ENCODE measurements around the gene ATP5F1A. TPM values are rescaled to one million over a fixed set of nuclear protein-coding genes. Genes with fewer than 3 reads are reported as not detected.

The ATP5F1A gene
- total RNA-seq, 1 donor from 2014 or later = 1,034 TPM

GRCh38 chr18:46062781-46063180 is 35.3 kb downstream of the ATP5F1A start:
- H3K36me3 Mint-ChIP-seq = no peaks in the 10 kb centered on the region
- no peaks in the 10 kb centered on the region for H3F3A ChIP-seq (ENCODE audit: low read depth)
- H3K9me3 ChIP-seq (ENCODE audit: low read depth) = no peaks in the 10 kb centered on the region
- H2AFZ ChIP-seq (replicated peaks) = no peak overlapping the region
- TF ChIP-seq EZH2phosphoT487 (IDR thresholded peaks at IDR 0.05) (no peak), EZH2 (IDR thresholded peaks at IDR 0.05) (no peak), CTCF (IDR thresholded peaks at IDR 0.05) (no peak)
- no peak overlapping the region for H3K9ac ChIP-seq
- H4K20me1 ChIP-seq (ENCODE audit: low read depth) = no peaks in the 10 kb centered on the region
- H3K27me3 ChIP-seq = no peaks in the 10 kb centered on the region
- no peaks in the 10 kb centered on the region for H3K27me3 Mint-ChIP-seq (ENCODE audit: insufficient read depth, low read depth)
- H3K27ac Mint-ChIP-seq = no peak overlapping the region
- H3K36me3 ChIP-seq = no peaks in the 10 kb centered on the region
- H3K4me3 ChIP-seq = no peak overlapping the region
- H3K27ac ChIP-seq = no peak overlapping the region
- no peak for DNase-seq (ENCODE audit: low spot score)
- H3K4me1 ChIP-seq = no peaks in the 10 kb centered on the region
- H3K79me2 ChIP-seq (ENCODE audit: low read depth) = no peaks in the 10 kb centered on the region
- H3K4me1 Mint-ChIP-seq = no peaks in the 10 kb centered on the region
- H3K4me2 ChIP-seq = no peak overlapping the region
- no peak overlapping the region for H3K4me3 Mint-ChIP-seq
- no peaks in the 10 kb centered on the region for H3K9me3 Mint-ChIP-seq

- H4K20me1 ChIP-seq (ENCODE audit: low read depth) = no peaks in the 10 kb centered on the region
- H3K27ac Mint-ChIP-seq = no peak overlapping the region
- no peaks in the 10 kb centered on the region for H3K79me2 ChIP-seq (ENCODE audit: low read depth)
- H3K27me3 ChIP-seq = no peaks in the 10 kb centered on the region
- no peak overlapping the region for H3K4me3 Mint-ChIP-seq
- H3K9me3 ChIP-seq (ENCODE audit: low read depth) = no peaks in the 10 kb centered on the region
- no peak overlapping the region for H3K4me2 ChIP-seq
- no peak overlapping the region for H3K9ac ChIP-seq
- no peaks in the 10 kb centered on the region for H3K27me3 Mint-ChIP-seq (ENCODE audit: insufficient read depth, low read depth)
- H3K4me1 ChIP-seq = no peaks in the 10 kb centered on the region
- no peaks in the 10 kb centered on the region for H3K9me3 Mint-ChIP-seq
- H3K36me3 Mint-ChIP-seq = no peaks in the 10 kb centered on the region
- no peak for DNase-seq (ENCODE audit: low spot score)
- no peaks in the 10 kb centered on the region for H3K4me1 Mint-ChIP-seq
- no peak overlapping the region for H2AFZ ChIP-seq (replicated peaks)
- TF ChIP-seq EZH2 (IDR thresholded peaks at IDR 0.05) = no peak
- no peak for TF ChIP-seq EZH2phosphoT487 (IDR thresholded peaks at IDR 0.05)
- no peak for TF ChIP-seq CTCF (IDR thresholded peaks at IDR 0.05)
- no peaks in the 10 kb centered on the region for H3F3A ChIP-seq (ENCODE audit: low read depth)
- H3K27ac ChIP-seq = no peak overlapping the region
- no peak overlapping the region for H3K4me3 ChIP-seq
- no peaks in the 10 kb centered on the region for H3K36me3 ChIP-seq
Observed at GRCh38 chr18:46061796-46062195, 36.3 kb downstream of the ATP5F1A start.

GRCh38 chr18:46061387-46061786 is 36.7 kb downstream of the ATP5F1A start:
- H3K36me3 ChIP-seq = no peaks in the 10 kb centered on the region
- H3K79me2 ChIP-seq (ENCODE audit: low read depth) = no peaks in the 10 kb centered on the region
- DNase-seq (ENCODE audit: low spot score) = no peak
- H3K27me3 ChIP-seq = no peaks in the 10 kb centered on the region
- no peaks in the 10 kb centered on the region for H3K36me3 Mint-ChIP-seq
- H3K4me1 Mint-ChIP-seq = no peaks in the 10 kb centered on the region
- no peak overlapping the region for H3K4me2 ChIP-seq
- no peak overlapping the region for H3K27ac ChIP-seq
- H3K4me3 Mint-ChIP-seq = no peak overlapping the region
- no peak overlapping the region for H3K27ac Mint-ChIP-seq
- no peak for TF ChIP-seq CTCF (IDR thresholded peaks at IDR 0.05)
- no peak for TF ChIP-seq EZH2 (IDR thresholded peaks at IDR 0.05)
- no peak for TF ChIP-seq EZH2phosphoT487 (IDR thresholded peaks at IDR 0.05)
- no peak overlapping the region for H2AFZ ChIP-seq (replicated peaks)
- no peaks in the 10 kb centered on the region for H3K9me3 Mint-ChIP-seq
- no peaks in the 10 kb centered on the region for H3K9me3 ChIP-seq (ENCODE audit: low read depth)
- H4K20me1 ChIP-seq (ENCODE audit: low read depth) = no peaks in the 10 kb centered on the region
- H3K27me3 Mint-ChIP-seq (ENCODE audit: insufficient read depth, low read depth) = no peaks in the 10 kb centered on the region
- no peaks in the 10 kb centered on the region for H3K4me1 ChIP-seq
- no peaks in the 10 kb centered on the region for H3F3A ChIP-seq (ENCODE audit: low read depth)
- H3K4me3 ChIP-seq = no peak overlapping the region
- H3K9ac ChIP-seq = no peak overlapping the region

Measured in neural progenitor cell (in vitro differentiated cells).